Spinal cord (tissue), 10 donors: ENCODE data around the gene CD38. TPM values are rescaled to one million over a fixed set of nuclear protein-coding genes. Genes with fewer than 3 reads are reported as not detected.
A peak's percentile ranks its signal among the peaks of the same experiment; 100 is the strongest.

Experiments
- DNase-seq, 6 donors: peaks; one replicate each; pipeline versions ENCODE4 v3.0.0 to v3.0.0-alpha.2; 2013 to 2015; ENCODE audit warnings: low spot score in 6 of 6, low read depth in 4 of 6
- H3K27ac ChIP-seq: one replicate; pipeline ENCODE4 v1.5.1; 2013; ENCODE audit warnings: low read depth, low read length, control low read depth
- H3K27me3 ChIP-seq: one replicate; pipeline ENCODE4 v1.6.1; 2013; ENCODE audit warnings: low read length; ENCODE audit not compliant: control insufficient read depth, insufficient read depth
- H3K36me3 ChIP-seq: one replicate; pipeline ENCODE4 v1.6.1; 2013; ENCODE audit warnings: low read length; ENCODE audit not compliant: control insufficient read depth, insufficient read depth
- H3K4me1 ChIP-seq: one replicate; pipeline ENCODE4 v1.6.1; 2013; ENCODE audit warnings: low read length; ENCODE audit not compliant: control insufficient read depth, insufficient read depth
- H3K4me3 ChIP-seq: one replicate; pipeline ENCODE4 v1.5.1; 2013; ENCODE audit warnings: low read depth, low read length, control low read depth
- H3K9me3 ChIP-seq: one replicate; pipeline ENCODE4 v1.6.1; 2013; ENCODE audit warnings: low read length; ENCODE audit not compliant: control insufficient read depth, insufficient read depth
- whole genome bisulfite sequencing: methylation state at CpG from one replicate; pipeline ENCODE4 v1.1.5; 2013; ENCODE audit warnings: missing lambda C conversion rate; ENCODE audit not compliant: insufficient coverage; 5-methylcytosine and 5-hydroxymethylcytosine counted together
- polyA plus RNA-seq, 2 donors: library from polyadenylated mRNA; unstranded; fragments of 120-200 nt; gene quantifications; one replicate each; pipeline ENCODE4 v1.2.1, GENCODE V29; 2013; ENCODE audit not compliant: insufficient read length in 2 of 2
- total RNA-seq, 2 donors: library from RNA; depleted of rRNA in 1 of 2; stranded (reverse); fragments of 120-200 nt in 1 of 2; fragments of >200 nt in 1 of 2; gene quantifications; one replicate each; pipeline versions ENCODE4 v1.2.3 to v1.2.4, GENCODE V29; 2013 to 2014
- donor health status: healthy.

Gene CD38
- total and polyA plus RNA-seq, 4 donors: 3.0 to 8.2 (median 5.1) TPM

DNA sequence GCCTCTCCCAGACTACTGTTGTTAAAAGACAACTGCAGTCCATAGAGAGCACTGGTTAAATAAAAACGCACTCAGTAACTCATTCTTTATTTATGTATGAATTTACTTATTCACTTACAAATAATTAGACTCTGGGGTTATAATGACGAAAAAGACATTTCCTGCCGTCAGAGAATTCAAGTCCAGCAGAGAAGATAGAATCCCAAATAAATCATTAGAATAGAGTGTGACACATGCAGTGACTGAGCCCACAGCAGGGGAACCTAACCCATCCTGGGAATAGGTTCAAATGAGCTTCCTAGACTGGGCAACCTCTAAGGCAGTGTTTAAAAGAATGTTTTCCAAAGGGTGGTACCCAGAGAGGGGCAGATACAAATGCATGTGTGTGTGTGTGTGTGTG, 106.5 kb downstream of the CD38 start:
- Histone ChIP-seq H3K9me3 (no peaks in the 10 kb centered on the region), H3K4me1 (no peaks in the 10 kb centered on the region), H3K27me3 (no peaks in the 10 kb centered on the region), H3K36me3 (no peaks in the 10 kb centered on the region), H3K27ac (no peak overlapping the region), H3K4me3 (no peak overlapping the region)
- WGBS: no CpG with 5 or more reads among the region's 3 CpGs
- DNase-seq: peak in 1 of 6 donors; percentile 24

DNA sequence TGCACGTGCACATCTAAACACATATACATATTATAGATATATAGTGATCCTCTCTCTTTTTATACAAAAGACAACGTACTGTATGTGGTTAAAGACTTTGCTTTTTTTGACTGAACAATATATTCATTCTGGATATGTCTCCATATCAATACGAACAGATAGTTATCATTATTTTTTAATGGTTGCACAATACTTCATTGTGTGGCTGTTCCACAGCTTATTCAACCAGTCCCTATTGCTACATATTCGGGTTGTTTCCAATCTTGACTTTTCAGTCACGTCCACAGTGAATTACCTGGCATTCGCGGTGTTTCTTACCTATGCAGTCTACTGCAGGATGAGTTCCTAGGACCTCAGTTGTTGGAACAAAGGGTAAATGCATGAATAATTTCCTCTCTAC, 107.3 kb downstream of the CD38 start:
- DNase-seq: no peak
- no CpG with 5 or more reads among the region's 7 CpGs for WGBS
- Histone ChIP-seq H3K4me1 (no peaks in the 10 kb centered on the region), H3K4me3 (no peak overlapping the region), H3K27me3 (no peaks in the 10 kb centered on the region), H3K27ac (no peak overlapping the region), H3K9me3 (no peaks in the 10 kb centered on the region), H3K36me3 (no peaks in the 10 kb centered on the region)

DNA sequence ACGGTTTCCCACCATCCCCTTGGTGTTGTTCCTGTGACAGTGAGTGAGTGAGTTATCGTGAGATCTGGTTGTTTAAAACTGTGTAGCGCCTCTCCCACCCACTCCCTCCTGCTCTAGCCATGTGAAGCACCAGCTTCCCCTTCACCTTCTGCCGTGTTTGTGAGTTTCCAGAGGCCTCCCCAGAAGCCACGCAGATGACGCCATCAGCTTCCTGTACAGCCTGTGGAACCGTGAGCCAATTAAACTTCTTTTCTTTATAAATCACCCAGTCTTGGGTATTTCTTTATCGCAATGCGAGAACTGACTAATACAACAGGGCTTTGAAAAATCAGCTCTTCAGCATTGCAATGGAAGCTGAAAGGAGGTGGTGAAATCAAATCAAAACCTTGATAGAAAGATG, 110.4 kb downstream of the CD38 start:
- Histone ChIP-seq H3K27me3 (no peaks in the 10 kb centered on the region), H3K4me3 (no peak overlapping the region), H3K27ac (no peak overlapping the region), H3K36me3 (no peaks in the 10 kb centered on the region), H3K9me3 (peaks cover 2% of the 10 kb centered on the region), H3K4me1 (no peaks in the 10 kb centered on the region)
- 81% methylated on average over 5 of the region's 9 CpGs for WGBS
- DNase-seq: no peak

DNA sequence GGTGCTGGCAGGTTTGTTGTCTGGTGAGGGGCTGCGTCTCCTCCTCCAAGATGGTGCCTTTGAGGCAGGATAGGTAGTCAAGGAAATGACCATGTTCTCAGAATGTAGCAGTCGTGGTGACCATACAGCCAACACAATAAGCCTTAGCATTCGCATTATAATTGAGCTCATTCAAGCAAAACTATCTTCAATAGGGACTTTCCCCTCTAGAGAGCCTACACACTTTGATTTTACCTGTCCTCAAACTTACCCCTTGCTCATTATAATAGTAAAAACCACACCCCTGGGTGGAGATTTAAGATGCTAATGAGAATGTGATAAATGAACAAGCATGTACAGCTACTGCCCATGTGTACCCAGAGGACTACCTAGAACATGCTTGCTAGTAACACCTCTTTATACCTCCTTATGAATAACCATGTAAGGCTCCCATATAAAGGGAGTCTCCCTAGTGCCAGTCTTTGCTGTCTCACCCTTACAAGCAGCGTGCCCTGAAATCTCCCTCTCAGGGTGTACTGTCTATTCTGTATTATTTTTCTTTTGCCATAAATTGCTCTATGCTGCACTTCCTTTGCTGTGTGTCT, 112.2 kb downstream of the CD38 start:
- DNase-seq: no peak
- Histone ChIP-seq H3K27ac (no peak overlapping the region), H3K4me3 (no peak overlapping the region), H3K27me3 (no peaks in the 10 kb centered on the region), H3K9me3 (peaks cover 2% of the 10 kb centered on the region), H3K4me1 (no peaks in the 10 kb centered on the region), H3K36me3 (no peaks in the 10 kb centered on the region)
- 85% methylated on average over 3 of the region's 4 CpGs for WGBS

DNA sequence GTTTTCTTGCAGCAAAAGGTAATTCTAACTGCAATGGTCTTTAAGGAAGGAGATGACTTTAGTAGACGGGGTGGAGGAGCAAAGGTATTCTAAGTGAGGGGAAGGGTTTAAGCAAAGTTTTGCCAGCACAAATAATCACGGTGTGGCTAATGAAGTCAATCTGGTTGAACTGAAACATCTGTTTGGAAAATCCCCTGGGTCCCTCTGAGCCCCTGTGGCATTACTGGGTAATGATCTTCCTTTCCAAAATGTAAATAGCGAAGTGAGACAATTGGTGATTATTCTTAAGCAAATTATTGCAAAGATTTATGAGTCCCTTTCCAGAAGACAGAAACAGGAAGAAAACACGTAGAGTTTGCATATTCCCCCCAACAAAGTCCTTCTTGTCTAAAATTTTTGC, 113.2 kb downstream of the CD38 start:
- Histone ChIP-seq H3K4me3 (no peak overlapping the region), H3K27ac (no peak overlapping the region), H3K36me3 (no peaks in the 10 kb centered on the region), H3K4me1 (no peaks in the 10 kb centered on the region), H3K27me3 (no peaks in the 10 kb centered on the region), H3K9me3 (peaks cover 2% of the 10 kb centered on the region)
- 75% methylated on average over 1 of the region's 4 CpGs for WGBS
- DNase-seq: peak in 1 of 6 donors; percentile 63

DNA sequence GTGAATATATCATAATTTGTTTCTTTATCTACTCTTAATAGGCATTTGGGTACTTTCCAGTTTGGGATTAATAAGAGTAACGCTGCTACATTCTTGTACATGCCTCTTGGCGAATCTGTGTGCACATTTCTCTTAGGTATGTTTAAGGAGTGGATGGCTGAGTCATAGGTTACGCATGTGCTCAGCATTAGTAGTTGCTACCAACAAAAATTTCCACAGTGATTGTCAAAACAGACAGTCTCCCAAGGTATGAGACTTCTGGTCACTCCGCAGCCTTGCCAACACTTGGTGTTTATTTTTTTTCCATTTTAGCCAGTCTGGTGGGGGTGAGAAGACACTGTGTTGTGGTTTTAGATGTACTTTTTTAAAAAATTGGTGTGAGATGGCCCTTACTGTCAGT, 115.8 kb downstream of the CD38 start:
- Histone ChIP-seq H3K4me1 (no peaks in the 10 kb centered on the region), H3K27me3 (no peaks in the 10 kb centered on the region), H3K9me3 (peaks cover 2% of the 10 kb centered on the region), H3K36me3 (no peaks in the 10 kb centered on the region), H3K27ac (no peak overlapping the region), H3K4me3 (no peak overlapping the region)
- no CpG with 5 or more reads among the region's 4 CpGs for WGBS
- DNase-seq: no peak

DNA sequence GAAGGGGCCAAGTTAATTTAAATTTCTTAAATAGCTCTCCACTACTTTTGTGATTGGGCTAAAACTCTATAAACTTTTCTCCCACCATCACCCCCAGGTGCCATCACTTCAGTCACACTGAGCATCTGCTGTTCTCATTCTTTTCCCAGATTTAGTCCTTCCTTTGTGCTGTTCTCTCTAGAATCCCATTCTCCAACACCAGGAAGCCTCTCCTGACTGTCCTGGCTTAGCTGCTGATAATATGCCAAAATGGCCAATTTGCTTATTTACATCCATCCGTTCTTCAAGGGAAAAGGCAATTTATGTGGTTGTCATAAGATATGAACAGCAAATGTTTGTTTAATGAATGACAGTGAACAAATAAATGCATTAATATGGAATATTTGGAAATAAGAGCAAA, 116.3 kb downstream of the CD38 start:
- Histone ChIP-seq H3K9me3 (peaks cover 2% of the 10 kb centered on the region), H3K4me3 (no peak overlapping the region), H3K27me3 (no peaks in the 10 kb centered on the region), H3K27ac (no peak overlapping the region), H3K4me1 (no peaks in the 10 kb centered on the region), H3K36me3 (no peaks in the 10 kb centered on the region)
- no CpG with 5 or more reads among the region's 1 CpG for WGBS
- no peak for DNase-seq

DNA sequence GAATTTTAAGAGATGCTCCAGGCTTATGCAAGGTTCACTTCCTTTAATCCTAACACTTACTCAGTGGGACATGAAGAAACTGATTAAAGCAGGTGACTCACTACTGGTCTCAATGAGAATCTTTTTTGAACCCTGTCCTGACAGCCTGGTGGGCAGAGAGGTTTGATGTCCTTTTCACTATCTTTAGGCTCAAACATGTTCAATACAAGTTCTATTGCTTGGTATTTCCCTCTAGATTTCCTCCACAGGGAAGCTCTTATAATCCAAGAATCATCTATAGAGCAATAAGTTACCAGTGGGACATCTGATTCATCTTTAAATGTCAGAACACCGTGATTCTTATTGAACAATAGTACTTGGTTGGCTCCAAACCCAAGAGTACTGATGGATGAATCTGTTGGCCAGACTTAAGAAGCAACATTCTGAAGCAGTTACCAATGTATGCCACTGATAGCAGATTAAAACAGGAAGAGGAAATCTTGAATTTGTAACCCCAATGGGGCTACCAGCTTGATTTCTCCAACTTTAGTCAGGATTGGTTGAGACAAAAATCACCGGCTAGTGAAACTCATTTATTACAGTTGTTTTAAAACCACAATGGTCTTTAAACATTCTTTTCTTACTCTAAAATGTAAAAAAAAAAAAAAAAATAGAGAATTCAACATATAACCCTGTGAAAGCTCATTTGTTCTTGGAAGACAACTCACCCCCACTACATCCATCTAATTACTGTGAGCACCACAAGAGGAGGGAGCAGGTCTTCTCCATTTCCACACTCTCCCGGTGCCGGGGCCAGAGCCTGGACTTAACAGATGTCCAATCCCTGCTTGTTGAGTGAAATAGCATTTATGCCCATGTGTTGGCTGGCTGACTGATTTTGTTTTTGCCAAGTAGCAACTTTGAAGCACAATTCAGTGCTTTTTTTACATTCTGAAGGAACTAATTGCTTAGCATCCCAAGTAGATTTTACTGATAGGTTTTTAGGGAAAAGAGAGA, 117.1 kb downstream of the CD38 start:
- no peaks in the 10 kb centered on the region for H3K36me3 ChIP-seq
- no peaks in the 10 kb centered on the region for H3K27me3 ChIP-seq
- H3K4me1 ChIP-seq: no peaks in the 10 kb centered on the region
- H3K4me3 ChIP-seq: no peak overlapping the region
- peak in 2 of 6 donors; percentile 36 to 86 for DNase-seq
- no peak overlapping the region for H3K27ac ChIP-seq
- H3K9me3 ChIP-seq: peaks cover 2% of the 10 kb centered on the region
- 58% methylated on average over 2 of the region's 4 CpGs for WGBS

DNA sequence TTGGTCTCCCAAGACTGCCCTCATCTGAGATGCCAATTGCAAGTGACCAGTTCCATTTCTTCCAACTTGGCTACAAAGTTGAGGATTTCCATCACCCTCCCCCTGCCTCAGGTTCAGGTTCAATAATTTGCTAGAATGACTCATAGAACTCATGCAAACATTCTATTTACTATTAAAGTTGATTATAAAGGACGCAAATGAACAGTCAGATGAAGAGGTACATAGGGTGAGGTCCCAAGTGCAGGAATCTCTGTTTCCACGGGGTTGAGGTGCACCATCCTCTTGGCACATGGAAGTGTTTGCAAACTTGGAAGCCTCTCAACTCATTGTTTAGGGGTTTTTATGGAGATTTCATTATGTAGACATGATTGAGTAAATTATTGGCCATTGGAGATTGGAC, 119.4 kb downstream of the CD38 start:
- no peak for DNase-seq
- H3K4me3 ChIP-seq: no peak overlapping the region
- H3K9me3 ChIP-seq: no peaks in the 10 kb centered on the region
- WGBS: 80% methylated on average over 1 of the region's 2 CpGs
- no peaks in the 10 kb centered on the region for H3K27me3 ChIP-seq
- no peaks in the 10 kb centered on the region for H3K4me1 ChIP-seq
- no peak overlapping the region for H3K27ac ChIP-seq
- no peaks in the 10 kb centered on the region for H3K36me3 ChIP-seq

DNA sequence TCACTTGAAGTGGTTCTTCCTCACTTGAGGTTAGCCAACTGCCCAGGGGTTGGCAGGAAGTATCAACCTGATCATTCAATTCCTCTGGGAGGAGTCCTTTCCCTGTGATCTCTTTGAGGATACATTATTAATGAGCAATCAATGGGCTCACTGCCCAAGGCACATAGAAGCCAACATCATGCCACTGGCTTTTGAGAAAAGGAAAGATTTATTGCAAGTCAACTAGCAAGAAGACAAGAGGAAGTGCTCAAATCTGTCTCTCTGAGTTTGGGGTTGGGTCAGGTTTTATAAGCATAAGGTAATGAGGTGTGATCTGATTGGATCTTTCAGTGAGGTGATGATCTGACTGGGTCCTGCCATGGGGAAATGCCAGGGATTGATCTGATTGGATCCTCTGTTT, 120.8 kb downstream of the CD38 start:
- H3K9me3 ChIP-seq: no peaks in the 10 kb centered on the region
- DNase-seq: no peak
- no peak overlapping the region for H3K27ac ChIP-seq
- no peak overlapping the region for H3K4me3 ChIP-seq
- H3K27me3 ChIP-seq: no peaks in the 10 kb centered on the region
- H3K4me1 ChIP-seq: no peaks in the 10 kb centered on the region
- H3K36me3 ChIP-seq: no peaks in the 10 kb centered on the region
